Stimulated activated CD4-positive, alpha-beta T cell treated with anti-CD3 and anti-CD28 coated beads, Interleukin-1b, Interleukin-23, amount 100 ng/mL, for 48 hours (primary cell): ENCODE results near the gene LBR.
"Not testable (repeated sequence)": the region's sequence is repeated elsewhere in the genome, so short reads cannot be mapped to it uniquely, and the experiment has no call there.

Source experiments
- DNase-seq: peaks from one replicate; pipeline ENCODE4 v3.0.0-alpha.2; 2020

LBR gene

DNA sequence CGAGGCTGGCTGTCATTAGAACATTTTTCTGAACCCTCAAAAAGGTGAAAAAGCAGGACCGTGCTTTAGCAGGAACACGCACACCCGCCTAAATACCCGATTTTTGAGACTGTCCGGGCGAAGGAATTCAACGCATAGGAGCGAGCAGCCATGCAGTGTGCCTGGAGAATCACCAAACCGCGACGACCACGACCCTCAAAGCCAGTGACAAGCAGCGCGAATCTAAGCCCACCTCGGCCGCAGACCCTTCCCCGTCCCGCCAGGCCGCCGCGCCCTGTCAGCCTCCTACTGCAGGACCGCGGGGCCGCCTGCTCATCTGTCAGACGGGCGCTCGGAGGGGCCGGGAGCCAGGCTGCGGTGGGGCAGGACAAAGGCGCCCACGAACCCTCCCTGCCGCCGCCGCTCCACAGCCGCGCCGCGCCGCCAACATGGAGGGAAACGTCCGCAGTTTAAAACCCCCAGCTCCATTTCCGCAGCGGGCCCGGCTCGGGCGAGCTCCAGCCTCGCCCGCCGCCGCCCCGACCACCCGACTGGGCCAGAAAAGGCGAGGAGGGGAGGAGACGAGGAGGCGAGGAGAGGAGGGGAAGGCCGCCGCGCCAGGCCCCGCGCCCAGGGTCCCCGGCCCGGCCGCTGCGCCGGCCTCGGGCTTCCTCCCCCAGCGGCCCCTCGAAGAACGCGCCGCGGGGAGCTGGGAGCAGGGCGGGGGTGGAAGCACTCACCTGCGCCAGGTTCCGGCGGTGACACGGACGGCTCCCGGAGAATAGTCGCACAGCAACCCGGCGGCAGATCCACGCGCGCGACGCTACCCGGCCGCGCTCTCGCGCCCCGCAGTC is at the start of gene LBR:
LBR (minus strand) TSS at position 804 of the 833 bp plus-strand sequence. CDS start 3,963 bp downstream, outside the sequence.
- DNase-seq, result no peak

DNA sequence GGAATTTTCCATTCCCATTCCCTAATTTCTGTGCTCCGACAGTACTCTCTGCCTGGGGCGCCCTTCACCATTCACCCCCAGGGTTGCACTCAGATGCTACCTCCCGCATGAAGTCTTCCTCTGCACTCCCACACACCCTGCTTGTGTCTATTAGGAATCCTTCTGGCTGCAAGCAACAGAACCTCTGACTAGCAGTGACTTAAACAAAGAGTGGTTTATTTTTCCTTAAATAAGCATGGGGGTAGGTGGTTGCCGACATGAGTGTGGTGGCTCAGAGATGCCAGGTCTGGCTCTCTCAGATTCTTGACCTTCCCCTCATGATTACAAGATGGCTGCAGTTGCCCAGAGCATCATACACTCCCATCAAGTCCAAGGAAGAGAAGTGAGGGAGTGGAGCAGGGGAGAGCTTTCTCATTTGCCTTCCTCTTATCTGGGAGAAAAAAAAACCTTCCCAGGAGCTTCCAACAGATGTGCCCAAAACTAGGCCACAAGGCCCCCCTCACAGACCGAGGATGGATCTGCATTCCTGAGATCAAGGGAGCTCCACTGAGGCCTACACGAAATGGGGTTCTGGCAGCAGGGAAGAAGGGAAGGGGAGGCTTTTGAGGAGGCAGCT is 49.6 kb upstream of the LBR start:
- no peak for DNase-seq

DNA sequence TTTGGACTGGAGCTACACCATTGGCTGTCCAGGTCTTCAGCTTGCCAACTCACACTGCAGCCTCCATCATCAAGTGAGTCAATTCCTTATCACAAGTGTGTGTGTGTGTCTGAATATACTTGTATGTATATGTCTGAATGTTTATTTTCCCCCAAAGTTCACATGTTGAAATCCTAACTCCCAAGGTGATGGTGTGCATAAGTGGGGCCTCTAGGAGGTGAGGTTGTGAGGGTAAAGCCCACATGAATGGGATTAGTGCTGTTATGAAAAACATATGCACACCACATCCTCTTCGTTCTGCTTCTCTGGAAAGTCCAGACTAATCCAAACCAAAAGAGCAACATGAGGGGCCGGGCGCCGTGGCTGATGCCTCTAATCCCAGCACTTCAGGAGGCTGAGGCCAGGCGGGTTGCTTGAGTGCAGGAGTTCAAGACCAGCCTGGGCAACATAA is 48.7 kb upstream of the LBR start:
- no peak for DNase-seq

GRCh38 chr1:225476100-225476511 is 48.3 kb upstream of the LBR start:
- DNase-seq, result no peak

DNA sequence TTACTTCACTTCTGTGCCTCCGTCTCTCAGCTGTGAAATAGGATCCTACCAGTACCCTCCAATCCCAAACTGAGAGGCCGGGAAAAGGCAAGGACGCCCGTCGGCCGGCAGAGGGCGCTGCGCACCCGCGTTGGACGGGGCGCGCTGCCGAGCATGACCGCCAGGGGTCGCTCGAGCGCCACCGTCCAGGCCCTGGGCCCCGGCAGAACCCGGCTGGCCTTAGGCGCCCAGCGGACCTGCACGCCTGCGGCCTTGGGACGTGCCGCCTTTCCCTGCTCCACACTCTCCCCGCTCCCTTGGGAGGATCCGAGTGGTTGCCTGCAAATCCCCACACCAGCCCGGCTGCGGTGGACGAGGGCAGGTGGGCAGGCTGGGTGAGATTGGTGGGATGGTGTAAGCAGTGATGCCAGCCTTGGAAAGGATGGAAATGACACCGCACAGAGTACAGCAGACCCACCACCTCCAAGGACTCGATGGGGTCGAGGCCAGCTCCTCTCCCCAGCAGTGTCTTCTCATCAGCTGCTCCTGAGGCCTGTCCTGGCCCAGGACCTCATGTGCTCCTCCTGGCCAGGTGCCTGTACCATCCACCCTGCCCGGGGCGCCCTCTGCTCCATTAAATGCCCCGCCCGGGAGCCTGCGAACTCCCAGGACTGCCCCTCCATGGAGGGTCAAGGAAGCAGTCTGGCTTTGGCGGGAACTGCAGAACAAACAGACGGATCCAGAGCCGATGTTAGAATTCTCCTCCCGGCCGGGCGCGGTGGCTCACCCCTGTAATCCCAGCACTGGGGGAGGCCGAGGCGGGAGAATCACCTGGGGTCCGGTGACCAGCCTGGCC is 47.4 kb upstream of the LBR start:
- DNase-seq, result peak; percentile 54

DNA sequence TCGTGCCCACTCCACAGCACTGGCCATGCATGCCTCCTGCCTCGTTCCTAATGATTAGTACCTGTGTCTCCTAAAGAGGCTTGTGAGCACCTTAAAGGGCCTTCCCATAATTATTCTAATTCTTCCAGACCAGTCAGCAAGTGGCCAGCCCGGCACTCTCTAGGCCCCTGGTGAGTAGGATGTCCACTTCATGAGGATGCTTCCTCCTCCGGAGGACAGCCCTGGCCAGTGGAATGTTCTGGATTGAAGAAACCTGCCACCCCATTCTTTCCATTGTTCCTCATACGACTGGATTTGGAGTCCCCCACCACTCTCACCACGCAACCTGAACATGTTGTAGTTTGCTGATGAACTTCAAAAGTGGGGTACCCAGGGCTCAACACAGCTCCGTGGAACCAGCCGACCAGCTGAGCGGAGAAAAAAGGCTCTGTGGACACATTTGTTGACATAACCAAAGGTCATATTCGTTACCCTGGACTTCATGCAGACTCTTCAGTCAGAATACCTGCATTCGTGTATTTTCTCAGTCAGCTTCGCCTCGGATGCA is 46.7 kb upstream of the LBR start:
- no peak for DNase-seq

DNA sequence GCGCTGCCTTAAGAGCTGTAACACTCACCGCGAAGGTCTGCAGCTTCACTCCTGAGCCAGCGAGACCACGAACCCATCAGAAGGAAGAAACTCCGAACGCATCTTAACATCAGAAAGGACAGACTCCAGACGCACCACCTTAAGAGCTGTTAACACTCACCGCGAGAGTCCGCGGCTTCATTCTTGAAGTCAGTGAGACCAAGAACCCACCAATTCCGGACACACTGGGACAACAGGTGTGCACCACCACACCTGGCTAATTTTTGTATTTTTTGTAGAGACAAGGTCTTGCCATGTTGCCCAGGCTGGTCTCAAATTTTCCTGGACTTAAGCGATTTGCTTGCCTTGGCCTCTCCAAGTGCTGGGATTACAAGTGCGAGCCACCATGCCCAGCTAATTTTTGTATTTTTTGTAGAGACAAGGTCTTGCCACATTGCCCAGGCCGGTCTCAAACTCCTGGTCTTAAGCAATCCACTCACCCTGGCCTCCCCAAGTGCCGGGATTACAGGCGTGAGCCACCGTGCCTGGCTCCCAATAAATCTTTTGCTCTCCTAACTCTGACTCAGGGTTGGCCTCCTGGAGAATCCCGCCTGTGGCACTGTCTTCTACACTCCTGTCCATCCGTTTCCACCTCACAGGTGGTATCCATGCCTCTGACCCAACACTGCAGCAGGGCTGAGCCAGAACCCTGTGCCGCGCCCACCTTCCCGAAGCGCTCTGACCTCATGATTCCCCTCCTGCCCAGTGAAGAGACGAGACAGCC is 46.0 kb upstream of the LBR start:
- DNase-seq, result not testable (repeated sequence)

DNA sequence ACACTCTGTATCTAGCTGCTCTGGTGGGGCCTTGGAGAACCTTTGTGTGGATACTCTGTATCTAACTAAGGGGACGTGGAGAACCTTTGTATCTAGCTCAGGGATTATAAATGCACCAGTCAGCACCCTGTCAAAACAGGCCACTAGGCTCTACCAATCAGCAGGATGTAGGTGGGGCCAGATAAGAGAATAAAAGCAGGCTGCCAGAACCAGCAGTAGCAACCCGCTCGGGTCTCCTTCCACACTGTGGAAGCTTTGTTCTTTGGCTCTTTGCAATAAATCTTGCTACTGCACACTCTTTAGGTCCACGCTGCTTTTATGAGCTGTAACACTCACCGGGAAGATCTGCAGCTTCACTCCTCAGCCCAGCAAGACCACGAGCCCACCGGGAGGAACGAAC is 45.4 kb upstream of the LBR start:
- peak; percentile 37 for DNase-seq

DNA sequence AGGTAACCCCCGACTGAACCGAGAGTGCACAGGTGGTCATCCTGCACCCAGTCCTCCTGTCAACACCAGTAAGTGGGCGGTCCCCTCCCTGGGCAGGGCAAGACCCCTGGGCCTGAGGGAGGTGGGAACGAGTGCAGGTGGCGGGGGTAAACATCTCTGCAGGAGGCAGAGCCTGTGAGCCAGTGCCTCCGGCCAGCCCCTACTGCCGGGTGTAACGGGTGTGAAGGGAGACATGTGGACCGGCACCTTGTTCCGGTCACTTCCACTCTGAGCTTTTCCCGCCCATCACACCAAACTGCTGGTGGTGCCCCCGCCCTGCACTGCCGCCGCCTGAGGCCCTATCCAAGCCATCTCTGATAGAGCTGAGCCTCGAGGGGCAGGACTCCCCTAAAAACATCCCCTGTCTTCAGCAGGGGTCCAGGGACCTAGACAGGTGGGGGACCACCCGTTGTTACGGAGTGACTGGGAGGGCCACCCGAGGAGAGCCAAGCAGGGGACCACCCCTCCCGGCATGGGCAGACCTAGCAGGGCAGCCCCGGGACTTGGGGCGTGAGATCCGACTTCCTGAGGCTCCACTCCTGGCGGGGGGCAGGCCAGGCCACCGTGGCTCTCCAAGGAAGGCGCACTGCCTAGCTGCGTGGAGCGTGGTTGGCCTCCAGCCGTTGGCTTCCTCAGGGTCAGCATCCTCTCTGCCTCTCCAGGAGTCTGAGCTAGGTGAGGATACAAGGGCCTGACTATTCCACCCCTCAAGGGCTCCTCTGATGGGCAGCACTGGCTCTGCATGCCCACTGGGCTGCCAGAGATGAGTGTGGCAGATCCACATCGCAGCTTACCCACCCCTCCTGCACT is 43.8 kb upstream of the LBR start:
- no peak for DNase-seq

DNA sequence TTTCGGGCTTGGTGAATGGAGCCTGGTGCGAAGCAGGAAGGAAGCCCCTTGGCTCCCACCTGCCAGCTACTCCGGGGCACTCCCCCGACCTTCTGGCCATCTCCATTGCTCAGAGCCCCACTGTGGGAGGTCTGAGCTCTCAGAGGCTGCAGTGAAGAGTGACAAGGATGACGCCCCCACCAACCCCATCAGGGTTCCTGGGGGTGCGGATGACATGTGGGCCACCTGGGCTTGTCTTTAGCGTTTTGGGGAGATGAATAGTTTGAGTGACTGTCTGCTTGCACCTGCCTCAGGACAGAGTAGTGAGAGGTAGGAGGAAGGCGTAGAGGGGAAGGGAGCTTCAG is 43.2 kb upstream of the LBR start:
- no peak for DNase-seq

DNA sequence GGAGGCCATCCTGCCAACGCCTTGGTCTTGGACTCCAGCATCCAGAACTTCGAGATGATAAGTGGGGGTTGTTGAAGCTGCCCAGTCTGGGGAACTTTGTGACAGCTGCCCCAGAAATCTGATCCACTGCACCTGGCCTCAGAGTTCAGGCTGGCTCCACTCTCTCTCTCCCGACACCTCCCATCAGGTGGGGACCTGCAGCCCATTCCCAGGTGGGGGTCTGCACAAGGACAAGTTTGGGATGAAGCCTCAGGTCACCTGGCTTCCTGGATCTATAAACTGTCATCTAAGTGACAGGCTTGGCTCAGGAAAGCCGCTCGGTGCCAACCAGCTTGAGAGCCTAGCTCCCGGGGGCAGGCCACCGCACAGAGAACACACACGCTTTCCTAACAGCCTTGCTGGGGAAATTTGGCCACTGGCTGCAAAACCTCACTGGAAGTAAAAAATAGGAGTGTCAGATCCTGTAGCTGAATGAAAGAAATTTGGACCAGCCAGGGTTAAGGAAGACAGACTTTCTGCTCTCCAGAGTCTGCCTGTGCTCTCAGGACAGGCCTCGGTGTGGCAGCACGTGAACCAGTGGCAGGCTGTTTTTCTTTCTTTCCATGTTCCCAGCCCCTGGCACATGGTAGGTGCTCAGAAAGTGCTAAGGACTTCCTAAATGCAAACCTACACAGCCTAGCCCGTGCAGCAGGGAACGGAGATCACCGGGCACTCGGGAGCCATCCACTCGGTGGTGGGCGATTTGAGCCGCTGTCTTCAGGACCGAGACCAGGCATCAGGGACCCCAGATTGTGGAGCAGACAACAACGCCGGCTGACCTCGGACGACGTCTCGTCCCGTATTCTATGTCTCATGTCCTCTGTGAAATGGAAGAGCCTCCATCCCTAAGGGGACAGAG is 42.6 kb upstream of the LBR start:
- no peak for DNase-seq

DNA sequence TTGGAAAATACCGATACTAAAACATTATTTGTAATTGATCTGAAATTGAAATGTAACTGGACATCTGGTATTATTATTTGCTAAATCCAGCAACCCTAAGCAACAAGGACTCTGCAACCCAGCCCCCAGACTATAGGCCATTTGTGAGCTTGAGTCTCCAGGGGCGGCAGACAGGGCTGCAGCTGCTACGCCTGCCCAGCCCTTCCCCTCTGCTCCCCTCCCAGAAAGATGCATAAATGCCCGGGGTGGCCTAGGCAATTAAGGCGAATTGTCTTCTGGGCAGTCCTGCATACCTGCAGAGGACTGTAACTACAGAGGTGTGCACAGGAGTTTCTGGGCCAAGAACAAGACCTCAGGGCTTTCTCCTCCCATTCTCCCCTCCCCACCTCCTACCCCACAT is 41.2 kb upstream of the LBR start:
- DNase-seq, result no peak

DNA sequence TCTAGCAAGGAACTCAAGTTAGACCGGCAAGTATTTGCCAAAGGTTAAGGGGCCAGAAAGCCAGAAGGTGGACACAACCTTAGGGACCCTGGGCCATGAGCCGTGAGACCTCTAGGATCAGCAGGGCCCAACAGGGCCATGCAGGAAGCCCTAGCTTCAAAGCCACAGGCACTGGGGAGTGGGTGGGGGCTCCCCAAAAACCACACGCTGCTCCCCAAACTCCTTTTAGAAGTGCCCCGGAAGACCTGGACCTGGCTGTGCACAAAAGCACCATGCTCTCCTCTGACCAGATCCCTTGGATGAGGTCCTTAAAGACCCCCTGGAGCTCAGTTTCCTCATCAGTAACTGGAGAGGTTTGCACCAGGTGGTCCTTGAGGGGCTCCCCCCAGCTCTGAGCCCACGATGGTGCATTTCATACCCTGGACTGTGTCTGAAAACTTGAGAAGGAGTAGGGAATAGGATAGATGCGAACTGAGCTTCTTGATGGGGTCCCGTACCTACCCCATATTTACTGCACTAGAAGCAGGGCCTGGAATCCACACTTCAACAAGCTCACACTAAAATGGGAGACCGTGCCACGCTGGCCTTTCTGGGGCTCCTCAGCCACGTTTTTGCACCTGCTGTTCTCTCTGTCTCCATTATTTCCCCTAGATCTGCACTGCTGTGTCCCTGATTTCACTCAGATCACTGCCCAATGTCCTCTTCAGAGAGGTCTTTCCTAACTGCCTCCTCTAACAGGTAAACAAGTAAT is 40.6 kb upstream of the LBR start:
- DNase-seq, result no peak

DNA sequence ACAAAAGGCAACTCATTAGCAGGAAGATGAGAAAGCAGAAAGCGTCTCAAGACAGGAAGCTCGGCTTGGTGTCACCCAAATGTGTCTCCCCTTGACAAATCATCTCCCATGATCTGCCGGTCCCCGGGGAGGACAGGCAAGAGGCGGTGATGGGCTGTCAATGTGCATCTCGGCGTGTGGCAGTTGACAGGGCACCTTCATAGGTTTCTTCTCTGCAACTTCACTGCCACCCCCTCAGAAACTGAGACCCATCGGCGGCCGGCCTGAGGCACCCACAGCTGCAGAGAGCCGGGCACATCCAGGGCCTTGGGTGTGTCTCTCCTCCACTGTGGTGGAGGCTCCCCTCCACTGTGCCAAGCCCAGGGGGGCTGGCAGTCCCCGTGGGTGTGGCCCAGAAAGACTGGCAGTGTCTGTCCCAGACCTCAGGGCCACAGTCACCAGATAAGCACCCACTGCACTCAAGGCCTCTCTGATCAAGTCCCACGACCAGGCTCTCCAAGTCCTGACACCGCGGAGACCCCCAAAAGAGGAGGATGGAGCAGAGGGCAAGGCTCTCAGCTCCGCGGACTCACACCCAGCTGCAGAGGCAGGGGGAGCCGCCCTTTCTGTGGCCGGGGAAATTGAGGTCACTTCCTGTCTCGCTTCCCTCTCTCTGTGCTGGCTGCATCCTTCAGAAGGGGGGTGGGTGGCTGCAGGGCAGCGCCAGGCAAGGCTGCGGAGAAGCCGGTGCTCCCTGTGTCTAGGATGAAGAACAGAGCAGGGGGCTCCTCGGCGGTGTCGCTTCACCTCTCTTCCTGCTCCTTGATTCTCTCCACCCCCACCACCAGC is 39.6 kb upstream of the LBR start:
- DNase-seq, result peak; percentile 86

DNA sequence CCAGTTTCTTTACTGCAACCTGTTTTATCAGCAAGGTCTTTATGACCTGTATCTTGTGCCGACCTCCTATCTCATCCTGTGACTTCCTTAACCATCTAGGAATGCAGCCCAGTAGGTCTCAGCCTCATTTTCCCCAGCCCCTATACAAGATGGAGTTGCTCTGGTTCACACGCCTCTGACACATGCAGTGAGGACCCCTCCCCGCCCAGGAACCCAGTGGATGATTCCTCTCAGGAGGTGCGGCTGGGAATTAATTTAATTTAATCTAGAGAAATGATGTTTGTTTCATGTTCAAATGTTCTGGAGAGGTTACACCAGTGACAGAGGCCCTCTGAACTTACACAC is 39.0 kb upstream of the LBR start:
- no peak for DNase-seq

DNA sequence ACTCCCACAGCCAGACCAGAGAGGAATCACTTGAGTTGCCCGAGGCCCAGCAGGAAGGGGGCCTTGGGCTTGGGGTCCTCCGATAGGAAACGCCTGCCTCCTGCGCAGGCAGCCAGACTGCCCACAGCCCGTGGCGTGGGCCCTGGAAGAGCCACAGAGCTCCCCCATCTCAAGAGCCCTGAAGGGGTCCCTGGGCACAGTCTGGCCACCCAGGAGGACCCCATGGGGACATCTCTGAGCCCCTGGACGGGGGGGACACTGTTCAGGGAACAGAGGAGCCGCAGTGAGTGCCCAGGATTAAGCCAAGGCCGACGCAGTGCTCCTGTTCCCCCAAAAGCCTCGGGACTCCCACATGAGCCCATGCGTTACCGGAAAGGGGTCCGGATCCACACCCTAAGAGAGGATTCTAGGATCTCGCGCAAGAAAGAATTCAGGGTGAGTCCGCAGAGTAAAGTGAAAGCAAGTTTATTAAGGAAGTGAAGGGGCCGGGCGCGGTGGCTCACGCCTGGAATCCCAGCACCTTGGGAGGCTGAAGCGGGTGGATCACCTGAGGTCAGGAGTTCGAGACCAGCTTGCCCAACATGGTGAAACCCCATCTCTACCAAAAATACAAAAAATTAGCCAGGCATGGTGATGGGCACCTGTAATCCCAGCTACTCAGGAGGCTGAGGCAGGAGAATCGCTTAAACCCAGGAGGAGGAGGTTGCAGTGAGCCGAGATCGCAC is 38.1 kb upstream of the LBR start:
- no peak for DNase-seq

- no peak for DNase-seq
Observed at GRCh38 chr1:225464851-225465792, 37.3 kb upstream of the LBR start.
